IMR-90 (cell line): ENCODE results near the gene SASH1. TPM values are rescaled to one million over a fixed set of nuclear protein-coding genes. Genes with fewer than 3 reads are reported as not detected.

Source experiments
- ATAC-seq: fragments of 200-7000 bp; cut with Tn5 transposase; 2 replicates; pipeline ENCODE4 v1.9.1; 2020; ENCODE audit warnings: low read depth, mild to moderate bottlenecking, moderate library complexity
- BruUV-seq: library from RNA; stranded (reverse); fragments of 400-500 nt; replicated peaks from 2 replicates; lab custom pipeline; 2021; lab: Mats Ljungman, UMichigan
- CTCF ChIA-PET: fragments of 300-600 bp; formaldehyde crosslinking; extraction: SDS; loops from one replicate; lab custom pipeline; 2021; ENCODE audit warnings: antibody characterized with exemption; lab: Yijun Ruan, JAX
- POLR2A ChIA-PET: fragments of 300-600 bp; sonication (Branson Sonifier 250); formaldehyde crosslinking; loops from one replicate; lab custom pipeline; 2022; ENCODE audit warnings: antibody characterized with exemption; ENCODE audit not compliant: unreplicated experiment; lab: Charles Lee
- DNase-seq: peaks from one replicate; pipeline ENCODE4 v3.0.0; 2013
- H2AFZ ChIP-seq: replicated peaks from 2 replicates; pipeline ENCODE3; 2013; ENCODE audit warnings: low read length, mild to moderate bottlenecking; ENCODE audit not compliant: poor library complexity
- H2AK5ac ChIP-seq: 2 replicates; pipeline ENCODE4 v1.6.1; 2013; ENCODE audit warnings: low read depth, low read length, inconsistent platforms
- H2AK9ac ChIP-seq: replicated peaks from 2 replicates; pipeline ENCODE3; 2013; ENCODE audit warnings: mild to moderate bottlenecking, low read depth, low read length, moderate library complexity; ENCODE audit not compliant: poor library complexity
- H2BK120ac ChIP-seq: 2 replicates; pipeline ENCODE4 v1.6.1; 2013; ENCODE audit warnings: low read depth, low read length, inconsistent platforms
- H2BK15ac ChIP-seq: 3 replicates; pipeline ENCODE4 v1.6.1; 2013; ENCODE audit warnings: low read depth, low read length, inconsistent platforms
- H2BK20ac ChIP-seq: 2 replicates; pipeline ENCODE4 v1.6.1; 2013; ENCODE audit warnings: low read depth, mild to moderate bottlenecking, inconsistent platforms, low read length, moderate library complexity
- H2BK5ac ChIP-seq: 2 replicates; pipeline ENCODE4 v1.6.1; 2013; ENCODE audit warnings: mild to moderate bottlenecking, low read depth, low read length, inconsistent platforms; ENCODE audit not compliant: poor library complexity, severe bottlenecking
- H3K14ac ChIP-seq: replicated peaks from 2 replicates; pipeline ENCODE4 v1.6.1; 2013; ENCODE audit warnings: low read depth, low read length, inconsistent platforms
- H3K18ac ChIP-seq: 2 replicates; pipeline ENCODE4 v1.6.1; 2013; ENCODE audit warnings: low read depth, low read length, control low read depth
- H3K23ac ChIP-seq: 2 replicates; pipeline ENCODE4 v1.6.1; 2013; ENCODE audit warnings: low read depth, low read length, inconsistent platforms
- H3K27ac ChIP-seq: 2 replicates; pipeline ENCODE4 v1.5.1; 2013; ENCODE audit warnings: mild to moderate bottlenecking, control low read depth, low read length; ENCODE audit not compliant: insufficient read depth
- H3K27me3 ChIP-seq: 2 replicates; pipeline ENCODE4 v1.6.1; 2013; ENCODE audit warnings: low read length; ENCODE audit not compliant: control insufficient read depth, insufficient read depth
- H3K36me3 ChIP-seq: 2 replicates; pipeline ENCODE4 v1.6.1; 2013; ENCODE audit warnings: low read length, mixed read lengths; ENCODE audit not compliant: control insufficient read depth, insufficient read depth
- H3K4ac ChIP-seq: 2 replicates; pipeline ENCODE4 v1.6.1; 2013; ENCODE audit warnings: low read depth, low read length, inconsistent platforms
- H3K4me1 ChIP-seq: 2 replicates; pipeline ENCODE4 v1.6.1; 2013; ENCODE audit warnings: low read length, mixed read lengths; ENCODE audit not compliant: control insufficient read depth, insufficient read depth
- H3K4me2 ChIP-seq: 2 replicates; pipeline ENCODE4 v1.6.1; 2013; ENCODE audit warnings: low read depth, mild to moderate bottlenecking, control low read depth, low read length, moderate library complexity
- H3K4me3 ChIP-seq: 2 replicates; pipeline ENCODE4 v1.5.1; 2013; ENCODE audit warnings: low read depth, mild to moderate bottlenecking, control low read depth, low read length, moderate library complexity; ENCODE audit not compliant: insufficient read depth
- H3K56ac ChIP-seq: 2 replicates; pipeline ENCODE4 v1.6.1; 2013; ENCODE audit warnings: low read length, inconsistent platforms; ENCODE audit not compliant: insufficient read depth; ENCODE audit errors: extremely low read depth
- H3K79me1 ChIP-seq, 2 experiments: 2 replicates each; pipeline ENCODE4 v1.6.1; 2013; ENCODE audit warnings: low read length in 2 of 2, inconsistent platforms in 1 of 2, low read depth in 1 of 2
- H3K9ac ChIP-seq: 2 replicates; pipeline ENCODE4 v1.6.1; 2013; ENCODE audit warnings: low read depth, low read length, control low read depth
- H3K9me1 ChIP-seq: 2 replicates; pipeline ENCODE4 v1.6.1; 2013; ENCODE audit warnings: low read length, inconsistent platforms; ENCODE audit not compliant: insufficient read depth
- H3K9me3 ChIP-seq: 2 replicates; pipeline ENCODE4 v1.6.1; 2013; ENCODE audit warnings: low read length; ENCODE audit not compliant: control insufficient read depth, insufficient read depth
- H4K20me1 ChIP-seq: 2 replicates; pipeline ENCODE4 v1.6.1; 2013; ENCODE audit warnings: low read length, inconsistent platforms; ENCODE audit not compliant: insufficient read depth
- H4K5ac ChIP-seq: 2 replicates; pipeline ENCODE4 v1.6.1; 2013; ENCODE audit warnings: mild to moderate bottlenecking, low read depth, low read length, control low read depth
- H4K8ac ChIP-seq, 2 experiments: 2 replicates each; pipeline ENCODE4 v1.6.1; 2013; ENCODE audit warnings: low read depth in 2 of 2, low read length in 2 of 2, control low read depth in 1 of 2, inconsistent platforms in 1 of 2
- H4K91ac ChIP-seq: 2 replicates; pipeline ENCODE4 v1.6.1; 2013; ENCODE audit warnings: low read depth, low read length, inconsistent platforms; ENCODE audit not compliant: insufficient read depth
- POLR2A ChIP-seq: IDR thresholded peaks from 2 replicates; pipeline ENCODE4 v1.6.1; 2012; ENCODE audit warnings: mild to moderate bottlenecking, low read depth, low read length
- WGBS, 2 experiments: methylation state at CpG; one replicate each; pipeline versions ENCODE4 v1.1.5 to v1.1.7; 2013; ENCODE audit warnings: missing lambda C conversion rate in 2 of 2; ENCODE audit not compliant: insufficient read length in 1 of 2; ENCODE audit errors: extremely low coverage in 2 of 2; 5-methylcytosine and 5-hydroxymethylcytosine counted together
- dilution Hi-C: fragments of 300-500 bp; cut with HindIII; formaldehyde crosslinking; loops from one replicate; pipeline ENCODE4 v1.14.3; 2018; ENCODE audit warnings: low sequenced_read_pairs; ENCODE audit not compliant: unreplicated experiment
- in situ Hi-C: fragments of 300-500 bp; cut with MboI; formaldehyde crosslinking; loops from 3 replicates; pipeline ENCODE4 v1.14.3; 2019; ENCODE audit warnings: low sequenced_read_pairs, inconsistent platforms, mixed read lengths
- intact Hi-C: fragments of 100-400 bp; cut with micrococcal nuclease; formaldehyde crosslinking; loops from 2 replicates; pipeline ENCODE4 v1.10.0; 2022
- polyA plus RNA-seq, 3 experiments: library from polyadenylated mRNA; depleted of rRNA; stranded (reverse); fragments of >200 nt; gene quantifications; 2 replicates each; pipeline ENCODE4 v1.2.3, GENCODE V29; 2012; ENCODE audit warnings: low replicate concordance in 1 of 3
- total RNA-seq: library from RNA; depleted of rRNA; stranded (reverse); fragments of >200 nt; gene quantifications from 2 replicates; pipeline ENCODE4 v1.2.3, GENCODE V29; 2012

The SASH1 gene
- total and polyA plus RNA-seq, 2 of the 4 experiments (the other 2 are of a cell fraction) = 11.6 to 16.5 TPM

DNA sequence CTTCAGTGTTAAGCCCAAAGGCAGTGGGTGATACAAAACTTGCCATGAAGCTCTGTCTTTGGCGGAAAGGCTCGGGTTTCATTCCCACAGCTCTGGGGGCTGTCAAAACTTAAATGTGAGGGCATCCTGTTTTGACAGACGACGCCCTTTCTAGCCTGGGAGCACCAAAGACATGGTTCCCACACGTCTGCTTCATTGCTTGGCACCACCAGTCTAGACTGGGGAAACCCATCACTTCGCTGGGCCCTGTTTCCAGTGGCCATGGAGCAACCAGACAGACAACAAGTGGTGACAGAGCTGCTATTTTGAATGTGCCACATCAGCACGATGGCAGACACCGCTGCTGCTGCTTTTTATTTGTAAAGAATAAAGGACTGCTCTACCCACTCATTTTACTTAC lies 127.5 kb downstream of the SASH1 start:
- no peak overlapping the region for H3K23ac ChIP-seq
- H3K56ac ChIP-seq = no peak overlapping the region
- no peak overlapping the region for H4K5ac ChIP-seq
- H4K91ac ChIP-seq = no peak overlapping the region
- H3K4me3 ChIP-seq = no peak overlapping the region
- H3K14ac ChIP-seq = no peak overlapping the region
- H4K20me1 ChIP-seq = no peaks in the 10 kb centered on the region
- ChIA-PET CTCF (interaction anchor here (1.1 kb wide), 1 partner anchor 292 kb away, joined by 3 read pairs; no protein-coding TSS in a partner anchor), POLR2A (no interaction called here)
- H2AK5ac ChIP-seq = no peak overlapping the region
- H2BK15ac ChIP-seq = no peak overlapping the region
- TF ChIP-seq POLR2A = no peak
- no peak overlapping the region for H2BK20ac ChIP-seq
- no peak overlapping the region for H2BK5ac ChIP-seq
- peaks cover 10% of the 10 kb centered on the region for H3K36me3 ChIP-seq
- no peak overlapping the region for H2AK9ac ChIP-seq
- in situ Hi-C loops = loop anchor here (5.0 kb wide), 1 partner anchor 293 kb away; no protein-coding TSS in a partner anchor
- H3K27ac ChIP-seq = no peak overlapping the region
- peaks cover 9 to 39% of the 10 kb centered on the region in 2 experiments; a peak in 3 of 4 replicates for H3K79me1 ChIP-seq
- no peaks in the 10 kb centered on the region for H3K27me3 ChIP-seq
- H3K9me1 ChIP-seq = peaks cover 9% of the 10 kb centered on the region; the same call in 1 of the 2 replicates
- dilution Hi-C loops = no loop called here
- DNase-seq (no peak), ATAC-seq (no peak)
- H3K4me2 ChIP-seq = no peak overlapping the region
- no peak overlapping the region for H4K8ac ChIP-seq
- peaks cover 2% of the 10 kb centered on the region; the same call in 1 of the 2 replicates for H3K4me1 ChIP-seq
- no peak overlapping the region for H3K18ac ChIP-seq
- H3K9me3 ChIP-seq = no peaks in the 10 kb centered on the region
- no peak overlapping the region; the same call in 1 of the 2 replicates for H2BK120ac ChIP-seq
- H3K9ac ChIP-seq = no peak overlapping the region
- BruUV-seq = no TSS peak
- 70% methylated on average over 2 of the region's 8 CpGs; no CpG with 5 or more reads in 1 of the 2 experiments for WGBS, 2 experiments
- peak overlapping the region; percentile 1; the same call in 1 of the 2 replicates for H3K4ac ChIP-seq
- H2AFZ ChIP-seq = no peak overlapping the region
- intact Hi-C loops = no loop called here
